Karpas-422 (cell line): ENCODE results near the gene TP53. TPM values are rescaled to one million over a fixed set of nuclear protein-coding genes. Genes with fewer than 3 reads are reported as not detected.

Experiments
- DNase-seq: peaks from one replicate; pipeline ENCODE4 v3.0.0-alpha.2; 2015
- H2AFZ ChIP-seq: fragments of 200-600 bp; sonication (generic); 2 replicates; pipeline ENCODE4 v1.6.1; 2014; ENCODE audit warnings: antibody characterized with exemption, low read length, mixed read lengths
- H3K27ac ChIP-seq: fragments of 200-600 bp; sonication (generic); 2 replicates; pipeline ENCODE4 v1.5.1; 2014; ENCODE audit warnings: mild to moderate bottlenecking, low read length, moderate library complexity
- H3K27me3 ChIP-seq: fragments of 200-600 bp; sonication (generic); 2 replicates; pipeline ENCODE4 v1.6.1; 2014; ENCODE audit warnings: low read length, mixed read lengths
- H3K36me3 ChIP-seq: fragments of 200-600 bp; sonication (generic); 2 replicates; pipeline ENCODE4 v1.6.1; 2014; ENCODE audit warnings: low read length, mixed read lengths; ENCODE audit not compliant: insufficient read depth
- H3K4me1 ChIP-seq: fragments of 200-600 bp; sonication (generic); 2 replicates; pipeline ENCODE4 v1.6.1; 2014; ENCODE audit warnings: mild to moderate bottlenecking, low read length, mixed read lengths
- H3K4me2 ChIP-seq: fragments of 200-600 bp; sonication (generic); 2 replicates; pipeline ENCODE4 v1.6.1; 2014; ENCODE audit warnings: low read length, low read depth, mild to moderate bottlenecking; ENCODE audit not compliant: poor library complexity, severe bottlenecking
- H3K4me3 ChIP-seq: fragments of 200-600 bp; sonication (generic); 2 replicates; pipeline ENCODE4 v1.5.1; 2014; ENCODE audit warnings: mild to moderate bottlenecking, antibody characterized with exemption, low read length, mixed read lengths
- H3K79me2 ChIP-seq: fragments of 200-600 bp; sonication (generic); 2 replicates; pipeline ENCODE4 v1.6.1; 2014; ENCODE audit warnings: mild to moderate bottlenecking, low read length, mixed read lengths
- H3K9ac ChIP-seq: fragments of 200-600 bp; sonication (generic); 2 replicates; pipeline ENCODE4 v1.6.0; 2014; ENCODE audit warnings: low read length
- H3K9me2 ChIP-seq: fragments of 200-600 bp; sonication (generic), shearing (Covaris generic); replicated peaks from 2 replicates; pipeline ENCODE4 v1.6.0; 2014; ENCODE audit warnings: mild to moderate bottlenecking, low read length, moderate library complexity; ENCODE audit not compliant: insufficient read depth
- H3K9me3 ChIP-seq: fragments of 300-700, 200-600 bp; sonication (generic); 2 replicates; pipeline ENCODE4 v1.6.1; 2014; ENCODE audit warnings: low read length, mixed read lengths
- H4K20me1 ChIP-seq: fragments of 200-600 bp; sonication (generic); 2 replicates; pipeline ENCODE4 v1.6.1; 2014; ENCODE audit warnings: mild to moderate bottlenecking, antibody characterized with exemption, low read length, low read depth; ENCODE audit not compliant: insufficient read depth
- total RNA-seq: library from RNA; depleted of rRNA; stranded (reverse); fragments of >200 nt; shearing (Covaris generic); gene quantifications from 2 replicates; pipeline ENCODE4 v1.2.3, GENCODE V29; 2014; ENCODE audit warnings: low replicate concordance

TP53 gene
- total RNA-seq, 1 experiment from 2014 or later = 11.0 TPM

GRCh38 chr17:7702776-7703175 is 15.5 kb upstream of the TP53 start:
- Histone ChIP-seq H3K4me1 (no peaks in the 10 kb centered on the region), H3K27me3 (no peaks in the 10 kb centered on the region)

GRCh38 chr17:7701681-7702080 is 14.4 kb upstream of the TP53 start:
- Histone ChIP-seq H3K4me2 (no peak overlapping the region), H3K9me3 (no peaks in the 10 kb centered on the region), H3K4me3 (no peak overlapping the region), H3K36me3 (no peaks in the 10 kb centered on the region), H3K9me2 (no peaks in the 10 kb centered on the region), H3K4me1 (no peaks in the 10 kb centered on the region), H3K27ac (no peak overlapping the region), H4K20me1 (no peaks in the 10 kb centered on the region), H3K27me3 (no peaks in the 10 kb centered on the region), H3K9ac (no peak overlapping the region), H2AFZ (no peak overlapping the region), H3K79me2 (no peaks in the 10 kb centered on the region)
- DNase-seq = no peak

More at GRCh38 chr17:7702776-7703175, 15.5 kb upstream of the TP53 start:
- Histone ChIP-seq H3K4me2 (no peak overlapping the region), H3K9me3 (no peaks in the 10 kb centered on the region), H3K27ac (no peak overlapping the region), H2AFZ (no peak overlapping the region), H3K4me3 (no peak overlapping the region), H3K9me2 (no peaks in the 10 kb centered on the region), H3K79me2 (no peaks in the 10 kb centered on the region), H4K20me1 (no peaks in the 10 kb centered on the region), H3K9ac (no peak overlapping the region), H3K36me3 (no peaks in the 10 kb centered on the region)
- no peak for DNase-seq

- Histone ChIP-seq H3K9me2 (no peaks in the 10 kb centered on the region), H2AFZ (no peak overlapping the region), H3K9me3 (no peaks in the 10 kb centered on the region), H3K79me2 (no peaks in the 10 kb centered on the region), H3K27me3 (no peaks in the 10 kb centered on the region), H3K4me3 (no peak overlapping the region), H3K4me2 (no peak overlapping the region), H3K9ac (no peak overlapping the region), H4K20me1 (no peaks in the 10 kb centered on the region), H3K4me1 (no peaks in the 10 kb centered on the region), H3K36me3 (no peaks in the 10 kb centered on the region), H3K27ac (no peak overlapping the region)
- no peak for DNase-seq
Measured at GRCh38 chr17:7700510-7700909, 13.2 kb upstream of the TP53 start.

- no peaks in the 10 kb centered on the region for H3K79me2 ChIP-seq
- H3K4me2 ChIP-seq = no peak overlapping the region
- H3K36me3 ChIP-seq = no peaks in the 10 kb centered on the region
- H3K4me3 ChIP-seq = no peak overlapping the region
- H3K9me2 ChIP-seq = no peaks in the 10 kb centered on the region
- no peaks in the 10 kb centered on the region for H3K9me3 ChIP-seq
- no peak for DNase-seq
- H3K9ac ChIP-seq = no peak overlapping the region
- H3K27ac ChIP-seq = no peak overlapping the region
- no peaks in the 10 kb centered on the region for H3K4me1 ChIP-seq
- H3K27me3 ChIP-seq = no peaks in the 10 kb centered on the region
- H4K20me1 ChIP-seq = no peaks in the 10 kb centered on the region
- H2AFZ ChIP-seq = no peak overlapping the region
Measured at GRCh38 chr17:7697828-7698588, 10.7 kb upstream of the TP53 start.

- Histone ChIP-seq H3K4me1 (no peaks in the 10 kb centered on the region), H3K9me3 (no peaks in the 10 kb centered on the region), H3K9ac (no peak overlapping the region), H3K9me2 (no peaks in the 10 kb centered on the region), H3K27ac (no peak overlapping the region), H2AFZ (no peak overlapping the region), H3K4me2 (no peak overlapping the region), H3K79me2 (no peaks in the 10 kb centered on the region), H3K36me3 (no peaks in the 10 kb centered on the region), H4K20me1 (no peaks in the 10 kb centered on the region), H3K27me3 (no peaks in the 10 kb centered on the region), H3K4me3 (no peak overlapping the region)
- no peak for DNase-seq
Measured at GRCh38 chr17:7695586-7695985, 8.3 kb upstream of the TP53 start.

GRCh38 chr17:7688808-7689316 is 1.6 kb upstream of the TP53 start:
- Histone ChIP-seq H4K20me1 (peaks cover 18% of the 10 kb centered on the region), H3K9ac (peak overlapping the region; percentile 93), H3K79me2 (peaks cover 46% of the 10 kb centered on the region), H3K4me2 (peak overlapping the region; percentile 97), H3K27ac (peak overlapping the region; percentile 5; the same call in 1 of the 2 replicates), H3K9me2 (no peaks in the 10 kb centered on the region), H3K36me3 (peaks cover 13% of the 10 kb centered on the region), H3K9me3 (no peaks in the 10 kb centered on the region), H3K4me3 (peak overlapping the region; percentile 92), H2AFZ (peak overlapping the region; percentile 62; the same call in 1 of the 2 replicates), H3K4me1 (peaks cover 27% of the 10 kb centered on the region), H3K27me3 (no peaks in the 10 kb centered on the region)
- DNase-seq = no peak

- H3K4me3 ChIP-seq = peak within 1 kb of the TSS; percentile 93
- H3K79me2 ChIP-seq = peaks cover 53% of the 10 kb centered on the region
Measured at GRCh38 chr17:7687908-7688807, 868 bp upstream of the TP53 start, which contains the start of gene WRAP53. TSS of gene WRAP53 (plus strand) at chr17:7688477. CDS start at chr17:7688649, 172 bp downstream.

More at GRCh38 chr17:7687908-7688807, 868 bp upstream of the TP53 start, which contains the start of gene WRAP53:
- Histone ChIP-seq H3K36me3 (peaks cover 15% of the 10 kb centered on the region), H3K4me1 (peaks cover 27% of the 10 kb centered on the region), H3K27ac (peak within 1 kb of the TSS; percentile 94), H3K9me3 (no peaks in the 10 kb centered on the region), H4K20me1 (peaks cover 20% of the 10 kb centered on the region), H3K9me2 (no peaks in the 10 kb centered on the region), H3K4me2 (peak within 1 kb of the TSS; percentile 97), H3K9ac (peak within 1 kb of the TSS; percentile 96), H2AFZ (peak within 1 kb of the TSS; percentile 62; the same call in 1 of the 2 replicates), H3K27me3 (no peaks in the 10 kb centered on the region)
- peak; percentile 99 for DNase-seq
